AG04450 (cell line): ENCODE measurements around the gene OXCT2. TPM values are rescaled to one million over a fixed set of nuclear protein-coding genes. Genes with fewer than 3 reads are reported as not detected.

Source experiments
- CTCF ChIA-PET: fragments of 300-600, 350-600 bp; formaldehyde crosslinking; extraction: SDS; loops from one replicate; lab custom pipeline; 2022; ENCODE audit warnings: antibody characterized with exemption, inconsistent platforms; lab: Charles Lee
- POLR2A ChIA-PET: fragments of 350-600 bp; formaldehyde crosslinking; extraction: SDS; loops from one replicate; lab custom pipeline; 2021; ENCODE audit warnings: antibody characterized with exemption, inconsistent platforms; lab: Yijun Ruan, JAX
- DNase-seq: peaks from one replicate; pipeline ENCODE4 v3.0.0-alpha.2; 2011; ENCODE audit warnings: low read depth, low spot score
- H3K27ac ChIP-seq: one replicate; pipeline ENCODE4 v1.5.1; 2012; ENCODE audit warnings: low read depth, low read length, control low read depth
- H3K27me3 ChIP-seq: one replicate; pipeline ENCODE4 v1.6.0; 2012; ENCODE audit warnings: low read length; ENCODE audit not compliant: control insufficient read depth, insufficient read depth
- H3K4me3 ChIP-seq: 2 replicates; pipeline ENCODE4 v1.5.1; 2011; ENCODE audit warnings: mild to moderate bottlenecking, low read depth, low read length, control low read depth
- H3K9me3 ChIP-seq: 2 replicates; pipeline ENCODE4 v1.5.1; 2012; ENCODE audit warnings: low read length; ENCODE audit not compliant: control insufficient read depth, insufficient read depth
- polyA plus RNA-seq: library from polyadenylated mRNA; depleted of rRNA; stranded (reverse); fragments of >200 nt; gene quantifications from 2 replicates; pipeline ENCODE4 v1.2.3, GENCODE V29; 2011
- TF ChIP-seq, protein P1 (sequence below): IDR thresholded peaks from 2 replicates; pipeline ENCODE4 v1.5.1; 2011; ENCODE audit warnings: low read depth, low read length, control low read depth, inconsistent platforms

The OXCT2 gene
- polyA plus RNA-seq, 1 experiment: 0.06 TPM

DNA sequence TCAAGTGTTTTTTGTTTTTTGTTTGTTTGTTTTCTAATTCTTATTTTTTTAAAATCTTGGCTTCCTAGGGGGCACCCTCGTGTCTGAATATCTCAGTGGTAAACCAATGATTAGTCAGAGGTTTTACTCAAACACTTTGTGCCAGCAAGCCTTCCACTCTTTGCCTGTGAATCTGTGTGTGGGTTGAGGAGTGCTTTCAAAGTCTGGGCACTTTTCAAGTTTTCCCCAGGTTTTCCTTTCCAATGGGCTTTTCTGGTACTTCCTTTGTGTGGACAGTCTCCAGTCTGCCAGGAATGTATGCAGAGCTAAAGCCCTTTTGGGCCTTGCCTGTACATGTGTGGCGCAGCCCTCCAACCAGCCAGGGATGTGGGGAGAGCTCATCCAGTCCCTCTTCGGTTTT is 42.1 kb downstream of the OXCT2 start:
- ChIA-PET POLR2A (no interaction called here), CTCF (no interaction called here)
- H3K27me3 ChIP-seq: peaks cover 42% of the 10 kb centered on the region
- H3K9me3 ChIP-seq: no peaks in the 10 kb centered on the region
- no peak for DNase-seq
- no peak overlapping the region for H3K4me3 ChIP-seq
- no peak overlapping the region for H3K27ac ChIP-seq
- TF ChIP-seq, protein P1, sequence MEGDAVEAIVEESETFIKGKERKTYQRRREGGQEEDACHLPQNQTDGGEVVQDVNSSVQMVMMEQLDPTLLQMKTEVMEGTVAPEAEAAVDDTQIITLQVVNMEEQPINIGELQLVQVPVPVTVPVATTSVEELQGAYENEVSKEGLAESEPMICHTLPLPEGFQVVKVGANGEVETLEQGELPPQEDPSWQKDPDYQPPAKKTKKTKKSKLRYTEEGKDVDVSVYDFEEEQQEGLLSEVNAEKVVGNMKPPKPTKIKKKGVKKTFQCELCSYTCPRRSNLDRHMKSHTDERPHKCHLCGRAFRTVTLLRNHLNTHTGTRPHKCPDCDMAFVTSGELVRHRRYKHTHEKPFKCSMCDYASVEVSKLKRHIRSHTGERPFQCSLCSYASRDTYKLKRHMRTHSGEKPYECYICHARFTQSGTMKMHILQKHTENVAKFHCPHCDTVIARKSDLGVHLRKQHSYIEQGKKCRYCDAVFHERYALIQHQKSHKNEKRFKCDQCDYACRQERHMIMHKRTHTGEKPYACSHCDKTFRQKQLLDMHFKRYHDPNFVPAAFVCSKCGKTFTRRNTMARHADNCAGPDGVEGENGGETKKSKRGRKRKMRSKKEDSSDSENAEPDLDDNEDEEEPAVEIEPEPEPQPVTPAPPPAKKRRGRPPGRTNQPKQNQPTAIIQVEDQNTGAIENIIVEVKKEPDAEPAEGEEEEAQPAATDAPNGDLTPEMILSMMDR: no peak

GRCh38 chr1:39727932-39728317 is 43.2 kb downstream of the OXCT2 start:
- ChIA-PET POLR2A (no interaction called here), CTCF (no interaction called here)
- no peak for DNase-seq
- TF ChIP-seq, protein P1: no peak
- H3K4me3 ChIP-seq: no peak overlapping the region
- peaks cover 39% of the 10 kb centered on the region for H3K27me3 ChIP-seq
- no peak overlapping the region for H3K27ac ChIP-seq
- H3K9me3 ChIP-seq: no peaks in the 10 kb centered on the region

DNA sequence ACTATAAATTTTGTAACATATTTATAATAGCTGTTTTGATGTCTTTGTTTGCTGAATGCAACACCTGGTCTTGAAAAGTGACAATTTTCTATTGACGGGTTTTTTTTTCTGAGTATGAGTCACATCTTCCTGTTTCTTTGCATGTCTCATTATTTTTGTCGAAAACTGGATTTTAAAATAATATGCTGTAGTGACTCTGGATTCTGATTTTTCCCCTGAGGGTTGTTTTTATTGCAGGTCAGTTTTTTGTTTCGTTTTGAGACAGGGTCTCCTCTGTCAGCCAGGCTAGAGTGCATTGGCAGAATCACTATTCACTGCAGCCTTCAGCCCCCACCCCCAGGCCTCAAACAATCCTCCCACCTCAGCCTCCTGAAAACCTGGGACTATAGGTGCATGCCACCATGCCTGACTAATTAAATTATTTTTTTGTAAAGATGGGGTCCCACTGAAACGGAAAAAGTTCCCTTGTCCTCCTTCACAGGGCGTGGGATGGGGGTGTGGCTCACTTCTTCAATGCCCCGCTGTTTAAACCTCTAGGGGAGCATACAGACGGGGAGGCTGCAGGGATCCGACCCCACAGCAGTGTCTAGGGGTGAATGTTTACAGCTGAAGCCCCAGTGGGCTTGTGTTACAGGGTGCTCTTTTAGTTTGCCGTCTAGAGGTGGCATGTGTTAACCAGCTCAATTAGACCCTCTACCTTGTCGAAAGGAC is 43.8 kb downstream of the OXCT2 start:
- Histone ChIP-seq H3K9me3 (no peaks in the 10 kb centered on the region), H3K27ac (no peak overlapping the region), H3K27me3 (peaks cover 34% of the 10 kb centered on the region), H3K4me3 (no peak overlapping the region)
- ChIA-PET POLR2A (no interaction called here), CTCF (no interaction called here)
- TF ChIP-seq, protein P1: no peak
- DNase-seq: no peak

DNA sequence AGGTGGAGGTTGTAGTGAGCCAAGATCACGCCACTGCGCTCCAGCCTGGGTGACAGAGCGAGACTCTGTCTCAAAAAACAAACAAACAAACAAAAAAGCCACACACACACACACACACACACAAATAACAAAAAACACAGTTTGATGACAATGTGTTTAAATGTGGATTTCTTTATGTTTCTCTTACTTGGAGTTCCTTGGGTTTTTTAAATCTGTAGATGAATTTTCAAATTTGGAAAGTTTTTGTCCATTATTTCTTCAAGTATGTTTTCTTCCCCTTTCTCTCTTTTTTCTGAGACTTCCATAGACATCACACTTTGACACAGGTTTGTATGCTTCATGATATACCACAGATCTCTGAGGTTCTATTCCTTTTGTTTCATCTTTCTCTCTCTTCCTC is 44.5 kb downstream of the OXCT2 start:
- Histone ChIP-seq H3K27me3 (peaks cover 34% of the 10 kb centered on the region), H3K9me3 (no peaks in the 10 kb centered on the region), H3K4me3 (no peak overlapping the region), H3K27ac (no peak overlapping the region)
- DNase-seq: no peak
- ChIA-PET CTCF (interaction anchor here (1.7 to 2.4 kb wide), 2 partner anchors 12 to 121 kb away, joined by 5 to 13 read pairs; partner anchors contain the start of gene PPIE), POLR2A (no interaction called here)
- TF ChIP-seq, protein P1: no peak

GRCh38 chr1:39722495-39722894 is 48.7 kb downstream of the OXCT2 start:
- Histone ChIP-seq H3K27me3 (peaks cover 29% of the 10 kb centered on the region), H3K9me3 (no peaks in the 10 kb centered on the region), H3K4me3 (no peak overlapping the region), H3K27ac (no peak overlapping the region)
- CTCF ChIA-PET: interaction anchor here (1.0 to 2.1 kb wide), 2 partner anchors 68 to 116 kb away, joined by 5 to 13 read pairs; no protein-coding TSS in a partner anchor
- TF ChIP-seq, protein P1: no peak
- DNase-seq: no peak
- POLR2A ChIA-PET: no interaction called here
